Measurements from ENCODE around the gene GALNT10.

GRCh38 chr5:154466147-154466546 is 275.6 kb downstream of the GALNT10 start:
- TF ChIP-seq CTCF (IDR thresholded peaks at IDR 0.05), result no peak
- TF ChIP-seq POLR2A (IDR thresholded peaks at IDR 0.05), result no peak

All from lower leg skin (tissue), 3 donors.